GM18520 (cell line): ENCODE data around the gene VPS33A.
"Not testable (repeated sequence)": the region's sequence is repeated elsewhere in the genome, so short reads cannot be mapped to it uniquely, and the experiment has no call there.

Experiments used
- ATAC-seq: cut with Tn5 transposase; IDR thresholded peaks from one replicate; pipeline ENCODE4 v1.9.1; 2021; ENCODE audit not compliant: unreplicated experiment

VPS33A gene

GRCh38 chr12:122258462-122258861, 7.8 kb downstream of the VPS33A start:
- ATAC-seq: not testable (repeated sequence)

GRCh38 chr12:122250536-122250935, 15.8 kb downstream of the VPS33A start:
- ATAC-seq: no peak

GRCh38 chr12:122250047-122250446, 16.2 kb downstream of the VPS33A start:
- ATAC-seq: no peak

- no peak for ATAC-seq
These were observed 20.7 kb downstream of the VPS33A start for GRCh38 chr12:122245553-122245952.

GRCh38 chr12:122244565-122245371, 21.5 kb downstream of the VPS33A start:
- no peak for ATAC-seq

- ATAC-seq: no peak
These were observed 22.3 kb downstream of the VPS33A start for GRCh38 chr12:122243965-122244364.

GRCh38 chr12:122238861-122239260, 27.4 kb downstream of the VPS33A start:
- no peak for ATAC-seq

GRCh38 chr12:122235741-122236140, 30.6 kb downstream of the VPS33A start:
- no peak for ATAC-seq

- no peak for ATAC-seq
These were observed 33.6 kb downstream of the VPS33A start for GRCh38 chr12:122232691-122233090.

GRCh38 chr12:122230798-122231197, 35.5 kb downstream of the VPS33A start:
- ATAC-seq: no peak

- no peak for ATAC-seq
These were observed 38.2 kb downstream of the VPS33A start for GRCh38 chr12:122228092-122228491.

GRCh38 chr12:122227341-122227740, 39.0 kb downstream of the VPS33A start:
- ATAC-seq: no peak

GRCh38 chr12:122226366-122227125, 39.7 kb downstream of the VPS33A start:
- ATAC-seq: no peak

GRCh38 chr12:122225683-122226365, 40.5 kb downstream of the VPS33A start, which contains the start of gene DIABLO:
DIABLO (minus strand) TSS chr12:122226052; CDS start chr12:122226014, 38 bp downstream.
- peak; percentile 80 for ATAC-seq

GRCh38 chr12:122216445-122216844, 49.8 kb downstream of the VPS33A start:
- no peak for ATAC-seq

- ATAC-seq: no peak
These were observed 50.5 kb downstream of the VPS33A start for GRCh38 chr12:122215771-122216170.

- ATAC-seq: no peak
These were observed 58.0 kb downstream of the VPS33A start for GRCh38 chr12:122208073-122208820.

- ATAC-seq: no peak
These were observed 58.9 kb downstream of the VPS33A start for GRCh38 chr12:122207391-122207790.

- ATAC-seq: no peak
These were observed 59.3 kb downstream of the VPS33A start for GRCh38 chr12:122206976-122207375.

GRCh38 chr12:122206111-122206881, 60.0 kb downstream of the VPS33A start:
- no peak for ATAC-seq
